GM12878 (cell line): ENCODE results near the gene OR51E2. TPM values are rescaled to one million over a fixed set of nuclear protein-coding genes. Genes with fewer than 3 reads are reported as not detected.

ENCODE experiments used
- ATAC-seq: fragments of 200-7000 bp; cut with Tn5 transposase; 3 replicates; pipeline ENCODE4 v1.9.1; 2020; ENCODE audit warnings: mild to moderate bottlenecking, moderate library complexity
- BruUV-seq: library from RNA; stranded (reverse); fragments of 400-500 nt; replicated peaks from 2 replicates; lab custom pipeline; 2021; lab: Mats Ljungman, UMichigan
- CTCF ChIA-PET: fragments of 300-600 bp; sonication (Branson Sonifier 250); formaldehyde crosslinking; extraction: SDS; loops from one replicate; lab custom pipeline; 2021; ENCODE audit warnings: inconsistent platforms; lab: Yijun Ruan, JAX
- POLR2A ChIA-PET: fragments of 350-600 bp; formaldehyde crosslinking; extraction: SDS; loops from one replicate; lab custom pipeline; 2021; ENCODE audit warnings: inconsistent platforms; lab: Charles Lee
- RAD21 ChIA-PET: fragments of 300-600 bp; sonication (Branson Sonifier 250); formaldehyde crosslinking; loops from one replicate; lab custom pipeline; 2023; ENCODE audit warnings: antibody characterized with exemption; ENCODE audit not compliant: unreplicated experiment; lab: Charles Lee
- SMC1A ChIA-PET: fragments of 300-600 bp; sonication (Branson Sonifier 250); formaldehyde crosslinking; loops from one replicate; lab custom pipeline; 2023; ENCODE audit not compliant: unreplicated experiment, uncharacterized antibody; lab: Charles Lee
- DNase-seq: peaks from one replicate; pipeline ENCODE4 v3.0.0-alpha.2; 2011; ENCODE audit warnings: low read depth, low spot score
- FAIRE-seq: peaks from 3 replicates; lab custom pipeline; 2011; peaks lifted over from hg19 to GRCh38; lab: Jason Lieb, UNC
- H2AFZ ChIP-seq: 2 replicates; pipeline ENCODE4 v1.6.0; 2011; ENCODE audit warnings: low read depth, low read length, control low read depth; ENCODE audit not compliant: control insufficient read depth
- H3K27ac ChIP-seq: 2 replicates; pipeline ENCODE4 v1.5.1; 2011; ENCODE audit warnings: control low read depth; ENCODE audit not compliant: control insufficient read depth, insufficient read depth
- H3K27me3 ChIP-seq, 2 experiments: replicated peaks in 1 of 2; 2 replicates each; pipeline versions ENCODE4 v1.6.0 to v1.6.1; 2011; ENCODE audit warnings: low read length in 1 of 2; ENCODE audit not compliant: control insufficient read depth in 2 of 2, insufficient read depth in 2 of 2
- H3K36me3 ChIP-seq, 2 experiments: 2 replicates each; pipeline ENCODE4 v1.5.1; 2011; ENCODE audit warnings: low read length in 1 of 2; ENCODE audit not compliant: control insufficient read depth in 2 of 2, insufficient read depth in 2 of 2
- H3K4me1 ChIP-seq: 2 replicates; pipeline ENCODE4 v1.6.1; 2011; ENCODE audit warnings: mild to moderate bottlenecking, low read length, moderate library complexity, mixed read lengths; ENCODE audit not compliant: control insufficient read depth, insufficient read depth
- H3K4me2 ChIP-seq: 2 replicates; pipeline ENCODE4 v1.6.0; 2011; ENCODE audit warnings: control low read depth; ENCODE audit not compliant: control insufficient read depth, insufficient read depth
- H3K4me3 ChIP-seq: fragments of 200-600 bp; sonication (generic); 2 replicates; pipeline ENCODE4 v1.5.1; 2016
- H3K79me2 ChIP-seq: 2 replicates; pipeline ENCODE4 v1.6.0; 2011; ENCODE audit warnings: low read length; ENCODE audit not compliant: control insufficient read depth, insufficient read depth
- H3K9ac ChIP-seq: 2 replicates; pipeline ENCODE4 v1.8.0; 2011; ENCODE audit warnings: low read length, control low read depth, mixed read lengths; ENCODE audit not compliant: control insufficient read depth, insufficient read depth
- H3K9me3 ChIP-seq: replicated peaks from 3 replicates; pipeline ENCODE4 v1.5.1; 2011; ENCODE audit warnings: mild to moderate bottlenecking, low read length; ENCODE audit not compliant: control insufficient read depth, insufficient read depth
- H4K20me1 ChIP-seq: 2 replicates; pipeline ENCODE4 v1.6.0; 2011; ENCODE audit not compliant: control insufficient read depth, insufficient read depth
- CHD1 ChIP-seq: IDR thresholded peaks from 2 replicates; pipeline ENCODE4 v1.6.1; 2012; ENCODE audit warnings: low read depth, low read length, improper control_type of control experiment
- CREB1 ChIP-seq: IDR thresholded peaks from 2 replicates; pipeline ENCODE4 v1.6.1; 2012; ENCODE audit warnings: low read depth, mild to moderate bottlenecking, inconsistent platforms
- DPF2 ChIP-seq: fragments of 450-650 bp; IDR thresholded peaks from 2 replicates; pipeline ENCODE4 v1.6.1; 2017; ENCODE audit warnings: mild to moderate bottlenecking
- IRF3 ChIP-seq: fragments of 450-650 bp; IDR thresholded peaks from 2 replicates; pipeline ENCODE4 v1.6.1; 2014; ENCODE audit warnings: mild to moderate bottlenecking
- IRF4 ChIP-seq: IDR thresholded peaks from 2 replicates; pipeline ENCODE4 v1.6.1; 2011; ENCODE audit warnings: low read depth, low read length
- KAT2A ChIP-seq: conservative IDR thresholded peaks from 2 replicates; pipeline ENCODE4 v1.6.1; 2011; ENCODE audit warnings: low read depth, low read length; ENCODE audit not compliant: control insufficient read depth
- MTA2 ChIP-seq: fragments of 450-650 bp; IDR thresholded peaks from 2 replicates; pipeline ENCODE4 v1.6.1; 2016; ENCODE audit warnings: low read depth, mild to moderate bottlenecking, moderate library complexity
- RAD21 ChIP-seq: IDR thresholded peaks from 2 replicates; pipeline ENCODE4 v1.6.1; 2011; ENCODE audit warnings: mild to moderate bottlenecking, low read depth, low read length, moderate library complexity; ENCODE audit not compliant: insufficient read depth
- SRF ChIP-seq, 2 experiments: IDR thresholded peaks; 2 replicates each; pipeline ENCODE4 v1.6.1; 2011; ENCODE audit warnings: low read depth in 2 of 2, low read length in 2 of 2, mild to moderate bottlenecking in 1 of 2, moderate library complexity in 1 of 2
- STAT1 ChIP-seq: fragments of 450-650 bp; conservative IDR thresholded peaks from 2 replicates; pipeline ENCODE4 v1.6.1; 2014; ENCODE audit warnings: antibody characterized with exemption, mild to moderate bottlenecking
- TAF1 ChIP-seq: IDR thresholded peaks from 2 replicates; pipeline ENCODE4 v1.6.1; 2011; ENCODE audit warnings: mild to moderate bottlenecking, low read depth, low read length, borderline replicate concordance
- WRNIP1 ChIP-seq: IDR thresholded peaks from 2 replicates; pipeline ENCODE4 v1.6.1; 2011; ENCODE audit warnings: low read depth, low read length, improper control_type of control experiment, borderline replicate concordance
- WGBS: methylation state at CpG from one replicate; pipeline ENCODE4 v1.1.6; 2016; ENCODE audit warnings: low lambda C conversion rate; ENCODE audit not compliant: insufficient replicate concordance, insufficient coverage; ENCODE audit errors: missing lambda C conversion rate; 5-methylcytosine and 5-hydroxymethylcytosine counted together
- in situ Hi-C: fragments of 300-500 bp; cut with MboI; formaldehyde crosslinking; loops from 9 replicates; pipeline ENCODE4 v1.14.3; 2018; ENCODE audit warnings: mixed read lengths
- intact Hi-C: fragments of 100-400 bp; cut with micrococcal nuclease; formaldehyde crosslinking; loops from one replicate; pipeline ENCODE4 v1.14.2; 2022; ENCODE audit not compliant: unreplicated experiment
- polyA plus RNA-seq, 11 experiments: library from polyadenylated mRNA; depleted of rRNA in 4 of 11; unstranded in 6 of 11; stranded (reverse) in 5 of 11; fragments of >200 nt; fragmentation: Nextera tagmentation in 4 of 11; fragmentation: Illumina TruSeq in 1 of 11; extraction: Ambion mirVana in 4 of 11; extraction: Trizol in 1 of 11; gene quantifications; 1 replicate in 1 of 11; 2 replicates in 10 of 11; pipeline versions ENCODE4 v1.2.1 to v1.2.3, GENCODE V29; 2011 to 2016; ENCODE audit warnings: inconsistent platforms in 2 of 11, missing spikeins in 2 of 11, low read depth in 1 of 11
- total RNA-seq, 4 experiments: library from RNA; depleted of rRNA in 3 of 4; stranded (reverse); fragments of >200 nt in 3 of 4; fragmentation: Illumina TruSeq in 1 of 4; extraction: Trizol in 1 of 4; gene quantifications; 2 replicates each; pipeline versions ENCODE4 v1.2.1 to v1.2.3, GENCODE V29; 2013 to 2021
- TF ChIP-seq, protein P1 (sequence below): IDR thresholded peaks from 2 replicates; pipeline ENCODE4 v1.6.1; 2011; ENCODE audit warnings: borderline replicate concordance, low read depth, mild to moderate bottlenecking, moderate library complexity, low read length; ENCODE audit not compliant: insufficient read depth, poor library complexity, severe bottlenecking
- TF ChIP-seq, protein P2 (sequence below): fragments of 450-650 bp; formaldehyde crosslinking; IDR thresholded peaks from 2 replicates; pipeline ENCODE4 v1.4.0; 2022; ENCODE audit warnings: mild to moderate bottlenecking, moderate library complexity

The OR51E2 gene
- total and polyA plus RNA-seq, 10 of the 15 experiments (the other 5 are each of a cell fraction or from before 2014, with no cell fraction given) = not detected

DNA sequence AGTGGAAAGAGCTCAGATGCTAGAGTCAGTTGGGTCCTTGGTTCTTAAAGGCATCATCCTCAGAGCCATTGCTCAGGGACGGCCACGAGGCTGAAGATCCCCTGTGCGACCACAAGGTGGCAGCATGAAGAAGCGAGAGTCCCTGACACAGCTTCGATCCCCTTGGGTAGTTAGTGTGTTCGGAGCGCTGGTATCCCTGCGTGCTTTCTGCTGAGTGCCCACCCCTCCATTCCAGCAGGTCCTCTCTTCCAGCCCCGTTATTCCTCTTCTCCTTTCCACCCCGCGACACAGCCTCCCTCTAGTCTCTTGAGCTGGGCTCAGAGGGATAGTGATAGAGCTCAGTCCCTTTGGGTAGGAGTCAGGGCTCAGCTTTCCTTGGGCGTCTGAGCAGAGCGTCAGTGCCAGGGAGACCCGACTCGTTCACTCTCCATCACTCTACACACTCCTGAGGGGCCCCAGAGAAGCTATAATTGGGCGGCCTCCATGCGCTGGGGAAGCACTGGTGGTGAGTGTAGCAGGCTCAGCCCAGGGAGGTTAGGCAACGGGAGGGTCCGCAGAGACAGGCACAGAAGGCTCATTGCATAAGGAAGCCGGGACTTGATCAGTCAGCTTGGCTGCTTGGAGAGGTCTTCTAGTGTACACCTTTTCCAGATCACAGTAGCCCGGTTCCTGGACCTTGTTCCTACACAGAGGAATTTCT, 60.5 kb downstream of the OR51E2 start, which contains the start of gene OR51D1:
TSS of gene OR51D1 (plus strand) at position 516 of the 700 bp plus-strand sequence. CDS start 2,314 bp downstream, outside the sequence.
- ChIA-PET POLR2A (no interaction called here), CTCF (interaction anchor here (0.7 to 3.9 kb wide), 25 partner anchors 9 to 749 kb away, joined by 3 to 28 read pairs (median 5); partner anchors contain the start of gene TRIM68), RAD21 (interaction anchor here (0.6 to 2.6 kb wide), 7 partner anchors 9 to 455 kb away, joined by 3 to 21 read pairs (median 4); no protein-coding TSS in a partner anchor), SMC1A (interaction anchor here (0.5 to 2.8 kb wide), 20 partner anchors 9 to 978 kb away, joined by 3 to 19 read pairs (median 3); no protein-coding TSS in a partner anchor)
- intact Hi-C loops = loop anchor here (1.0 to 5.0 kb wide), 3 partner anchors 190 to 450 kb away; no protein-coding TSS in a partner anchor
- no TSS peak for BruUV-seq
- ATAC-seq (peak; percentile 99), FAIRE-seq (peak; percentile 27), DNase-seq (peak; percentile 21)
- Histone ChIP-seq H3K4me1 (no peaks in the 10 kb centered on the region), H3K27me3 (no peaks in the 10 kb centered on the region; a peak in 1 of 4 replicates), H3K9me3 (no peaks in the 10 kb centered on the region), H3K4me2 (no peak within 1 kb of the TSS), H4K20me1 (no peaks in the 10 kb centered on the region), H3K27ac (no peak within 1 kb of the TSS), H3K9ac (no peak within 1 kb of the TSS), H3K36me3 (no peaks in the 10 kb centered on the region), H2AFZ (no peak within 1 kb of the TSS), H3K79me2 (no peaks in the 10 kb centered on the region), H3K4me3 (no peak within 1 kb of the TSS)
- in situ Hi-C loops = loop anchor here (5.0 kb wide), 2 partner anchors 190 to 355 kb away; partner anchors contain the start of gene OR51L1
- 18% methylated on average over 21 of the region's 21 CpGs for WGBS
- TF ChIP-seq, protein P1, sequence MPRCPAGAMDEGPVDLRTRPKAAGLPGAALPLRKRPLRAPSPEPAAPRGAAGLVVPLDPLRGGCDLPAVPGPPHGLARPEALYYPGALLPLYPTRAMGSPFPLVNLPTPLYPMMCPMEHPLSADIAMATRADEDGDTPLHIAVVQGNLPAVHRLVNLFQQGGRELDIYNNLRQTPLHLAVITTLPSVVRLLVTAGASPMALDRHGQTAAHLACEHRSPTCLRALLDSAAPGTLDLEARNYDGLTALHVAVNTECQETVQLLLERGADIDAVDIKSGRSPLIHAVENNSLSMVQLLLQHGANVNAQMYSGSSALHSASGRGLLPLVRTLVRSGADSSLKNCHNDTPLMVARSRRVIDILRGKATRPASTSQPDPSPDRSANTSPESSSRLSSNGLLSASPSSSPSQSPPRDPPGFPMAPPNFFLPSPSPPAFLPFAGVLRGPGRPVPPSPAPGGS = no peak
- no peak for TF ChIP-seq IRF3
- TF ChIP-seq RAD21 = peak; percentile 71
- 0 out of 2 replicates have a peak, but pooled peaks have one; percentile 44 for TF ChIP-seq IRF4
- no peak for TF ChIP-seq DPF2
- TF ChIP-seq SRF (IDR thresholded peaks at IDR 0.05; ENCODE audit: low read depth in 2 of 2, low read length in 2 of 2) = no peak
- 0 out of 2 replicates have a peak, but pooled peaks have one; percentile 43 for TF ChIP-seq WRNIP1
- TF ChIP-seq CREB1 = no peak
- TF ChIP-seq TAF1 = no peak
- no peak for TF ChIP-seq STAT1
- TF ChIP-seq, protein P2, sequence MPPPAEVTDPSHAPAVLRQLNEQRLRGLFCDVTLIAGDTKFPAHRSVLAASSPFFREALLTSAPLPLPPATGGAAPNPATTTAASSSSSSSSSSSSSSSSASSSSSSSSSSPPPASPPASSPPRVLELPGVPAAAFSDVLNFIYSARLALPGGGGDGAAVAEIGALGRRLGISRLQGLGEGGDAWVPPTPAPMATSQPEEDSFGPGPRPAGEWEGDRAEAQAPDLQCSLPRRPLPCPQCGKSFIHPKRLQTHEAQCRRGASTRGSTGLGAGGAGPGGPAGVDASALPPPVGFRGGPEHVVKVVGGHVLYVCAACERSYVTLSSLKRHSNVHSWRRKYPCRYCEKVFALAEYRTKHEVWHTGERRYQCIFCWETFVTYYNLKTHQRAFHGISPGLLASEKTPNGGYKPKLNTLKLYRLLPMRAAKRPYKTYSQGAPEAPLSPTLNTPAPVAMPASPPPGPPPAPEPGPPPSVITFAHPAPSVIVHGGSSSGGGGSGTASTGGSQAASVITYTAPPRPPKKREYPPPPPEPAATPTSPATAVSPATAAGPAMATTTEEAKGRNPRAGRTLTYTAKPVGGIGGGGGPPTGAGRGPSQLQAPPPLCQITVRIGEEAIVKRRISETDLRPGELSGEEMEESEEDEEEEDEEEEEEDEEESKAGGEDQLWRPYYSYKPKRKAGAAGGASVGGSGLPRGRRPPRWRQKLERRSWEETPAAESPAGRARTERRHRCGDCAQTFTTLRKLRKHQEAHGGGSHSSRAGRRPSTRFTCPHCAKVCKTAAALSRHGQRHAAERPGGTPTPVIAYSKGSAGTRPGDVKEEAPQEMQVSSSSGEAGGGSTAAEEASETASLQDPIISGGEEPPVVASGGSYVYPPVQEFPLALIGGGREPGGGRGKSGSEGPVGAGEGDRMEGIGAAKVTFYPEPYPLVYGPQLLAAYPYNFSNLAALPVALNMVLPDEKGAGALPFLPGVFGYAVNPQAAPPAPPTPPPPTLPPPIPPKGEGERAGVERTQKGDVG (CRISPR knock-in tag) = no peak
- TF ChIP-seq CHD1 = no peak
- TF ChIP-seq KAT2A = no peak
- no peak for TF ChIP-seq MTA2
